ENCODE data around the gene CLEC10A. TPM values are rescaled to one million over a fixed set of nuclear protein-coding genes. Genes with fewer than 3 reads are reported as not detected.
"Not testable (repeated sequence)": the region's sequence is repeated elsewhere in the genome, so short reads cannot be mapped to it uniquely, and the experiment has no call there.

The CLEC10A gene, protein sequence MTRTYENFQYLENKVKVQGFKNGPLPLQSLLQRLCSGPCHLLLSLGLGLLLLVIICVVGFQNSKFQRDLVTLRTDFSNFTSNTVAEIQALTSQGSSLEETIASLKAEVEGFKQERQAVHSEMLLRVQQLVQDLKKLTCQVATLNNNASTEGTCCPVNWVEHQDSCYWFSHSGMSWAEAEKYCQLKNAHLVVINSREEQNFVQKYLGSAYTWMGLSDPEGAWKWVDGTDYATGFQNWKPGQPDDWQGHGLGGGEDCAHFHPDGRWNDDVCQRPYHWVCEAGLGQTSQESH
- 2.1 TPM for polyA plus RNA-seq (2013, experiment 1 of 2)
- 1.5 TPM for polyA plus RNA-seq (2013, experiment 2 of 2)

DNA sequence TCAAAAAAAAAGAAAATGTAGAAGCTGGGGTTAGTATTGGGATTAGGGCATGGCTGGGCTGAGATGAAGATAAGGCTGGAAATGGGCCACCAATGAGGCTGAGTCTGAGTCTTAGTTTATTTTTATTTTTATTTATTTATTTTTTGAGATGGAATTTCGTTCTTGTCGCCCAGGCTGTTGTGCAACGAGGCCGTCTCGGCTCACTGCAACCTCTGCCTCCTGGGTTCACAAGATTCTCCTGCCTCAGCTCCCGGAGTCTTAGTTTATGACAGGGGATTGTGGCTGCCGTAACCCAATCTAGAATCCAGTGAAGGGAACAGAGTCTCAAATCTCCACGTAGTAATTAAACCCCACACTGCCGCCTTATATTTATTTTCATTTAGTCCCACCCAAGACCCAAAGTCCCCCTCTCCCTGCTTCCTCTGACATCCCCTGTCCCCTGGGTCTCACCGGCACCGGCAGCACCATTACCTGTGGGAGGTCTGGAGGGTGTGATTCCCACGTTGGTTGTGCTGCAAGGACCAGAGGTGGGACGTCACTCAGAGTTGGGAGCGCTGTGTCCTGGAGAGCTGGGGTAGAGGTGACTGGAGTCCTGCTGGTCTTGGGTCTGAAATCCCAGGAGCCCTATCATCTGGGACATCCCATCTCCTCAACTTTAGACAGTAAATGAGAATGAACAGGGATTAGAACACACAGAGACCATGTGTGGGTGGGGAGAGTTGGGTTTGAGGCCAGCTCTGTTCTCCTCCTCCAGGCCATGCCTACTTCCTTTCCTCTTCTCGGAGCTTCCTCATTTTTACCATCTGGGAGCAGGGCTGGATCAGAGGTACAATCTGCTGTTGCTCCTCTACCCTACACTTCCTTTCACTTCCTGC lies at the start of gene CLEC10A:
TSS of gene CLEC10A (minus strand) at position 671 of the 875 bp plus-strand sequence. CDS start 1,439 bp downstream, outside the sequence.
- H3K27ac ChIP-seq (ENCODE audit: low read depth, low read length) = no peak within 1 kb of the TSS
- H3K9ac ChIP-seq (ENCODE audit: low read depth, low read length) = no peak within 1 kb of the TSS
- no peaks in the 10 kb centered on the region for H3K4me1 ChIP-seq (ENCODE audit: insufficient read depth, low read length)
- no peaks in the 10 kb centered on the region for H3K27me3 ChIP-seq (ENCODE audit: insufficient read depth, low read length)
- 87% methylated on average over 15 of the region's 15 CpGs for WGBS
- no peak within 1 kb of the TSS for H3K4me3 ChIP-seq (ENCODE audit: low read length)
- no peaks in the 10 kb centered on the region for H3K9me3 ChIP-seq (ENCODE audit: insufficient read depth, low read depth, low read length)
- H3K36me3 ChIP-seq (ENCODE audit: insufficient read depth, low read length) = no peaks in the 10 kb centered on the region

DNA sequence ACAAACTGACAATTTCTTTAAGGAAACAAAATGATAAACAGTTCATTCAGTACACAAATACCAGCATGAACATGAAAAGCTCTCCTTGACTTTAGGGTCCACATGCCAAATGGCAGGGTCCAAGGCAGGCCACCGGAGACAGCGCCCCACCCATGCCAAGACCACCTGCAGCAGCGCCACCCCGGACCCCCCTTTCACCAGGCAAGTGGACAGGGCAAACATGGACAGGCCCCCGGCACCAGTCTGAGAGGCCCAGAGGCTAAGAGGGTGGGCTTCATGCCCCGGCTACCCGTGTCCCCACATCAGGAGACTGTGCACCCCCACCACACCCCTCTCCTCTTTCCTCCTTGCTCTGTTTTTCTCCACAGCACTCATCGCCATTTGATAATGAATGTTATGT lies 49.3 kb upstream of the CLEC10A start:
- H3K27ac ChIP-seq (ENCODE audit: low read depth, low read length) = no peak overlapping the region
- H3K36me3 ChIP-seq (ENCODE audit: insufficient read depth, low read length) = no peaks in the 10 kb centered on the region
- H3K4me1 ChIP-seq (ENCODE audit: insufficient read depth, low read length) = peaks cover 27% of the 10 kb centered on the region
- no peak overlapping the region for H3K9ac ChIP-seq (ENCODE audit: low read depth, low read length)
- 90% methylated on average over 8 of the region's 8 CpGs for WGBS
- no peaks in the 10 kb centered on the region for H3K9me3 ChIP-seq (ENCODE audit: insufficient read depth, low read depth, low read length)
- no peak overlapping the region for H3K4me3 ChIP-seq (ENCODE audit: low read length)
- H3K27me3 ChIP-seq (ENCODE audit: insufficient read depth, low read length) = peaks cover 17% of the 10 kb centered on the region

DNA sequence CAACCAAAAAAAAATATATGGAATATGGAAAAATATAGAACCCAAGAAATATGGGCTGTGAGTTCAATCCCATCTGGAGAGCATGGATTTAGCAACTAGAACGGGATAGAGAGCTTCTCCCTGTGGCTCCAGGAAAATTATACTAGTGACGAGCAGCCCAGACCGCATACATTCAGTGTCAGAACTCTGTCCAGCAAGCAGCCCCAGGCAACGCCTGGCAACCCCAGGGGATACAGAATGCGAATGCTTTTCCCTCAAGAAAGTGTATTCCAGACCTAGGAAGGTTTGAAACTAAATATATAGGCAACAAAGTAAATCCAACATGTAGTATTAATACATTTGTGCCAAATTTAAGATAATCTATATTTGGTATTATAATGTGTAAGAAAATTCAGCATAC lies 48.1 kb upstream of the CLEC10A start:
- peaks cover 27% of the 10 kb centered on the region for H3K4me1 ChIP-seq (ENCODE audit: insufficient read depth, low read length)
- no peak overlapping the region for H3K9ac ChIP-seq (ENCODE audit: low read depth, low read length)
- no peaks in the 10 kb centered on the region for H3K36me3 ChIP-seq (ENCODE audit: insufficient read depth, low read length)
- no peaks in the 10 kb centered on the region for H3K9me3 ChIP-seq (ENCODE audit: insufficient read depth, low read depth, low read length)
- 71% methylated on average over 5 of the region's 5 CpGs for WGBS
- H3K4me3 ChIP-seq (ENCODE audit: low read length) = no peak overlapping the region
- peaks cover 6% of the 10 kb centered on the region for H3K27me3 ChIP-seq (ENCODE audit: insufficient read depth, low read length)
- H3K27ac ChIP-seq (ENCODE audit: low read depth, low read length) = no peak overlapping the region

DNA sequence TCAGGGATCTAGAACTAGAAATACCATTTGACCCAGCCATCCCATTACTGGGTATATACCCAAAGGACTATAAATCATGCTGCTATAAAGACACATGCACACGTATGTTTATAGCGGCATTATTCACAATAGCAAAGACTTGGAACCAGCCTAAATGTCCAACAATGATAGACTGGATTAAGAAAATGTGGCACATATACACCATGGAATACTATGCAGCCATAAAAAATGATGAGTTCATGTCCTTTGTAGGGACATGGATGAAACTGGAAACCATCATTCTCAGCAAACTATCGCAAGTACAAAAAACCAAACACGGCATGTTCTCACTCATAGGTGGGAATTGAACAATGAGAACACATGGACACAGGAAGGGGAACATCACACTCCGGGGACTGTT lies 47.5 kb upstream of the CLEC10A start:
- H3K4me3 ChIP-seq (ENCODE audit: low read length); H3K27ac ChIP-seq (ENCODE audit: low read depth, low read length); H3K36me3 ChIP-seq (ENCODE audit: insufficient read depth, low read length); H3K9me3 ChIP-seq (ENCODE audit: insufficient read depth, low read depth, low read length); H3K9ac ChIP-seq (ENCODE audit: low read depth, low read length); H3K27me3 ChIP-seq (ENCODE audit: insufficient read depth, low read length): not testable (repeated sequence)
- peaks cover 27% of the 10 kb centered on the region for H3K4me1 ChIP-seq (ENCODE audit: insufficient read depth, low read length)
- no CpG with 5 or more reads among the region's 5 CpGs for WGBS

DNA sequence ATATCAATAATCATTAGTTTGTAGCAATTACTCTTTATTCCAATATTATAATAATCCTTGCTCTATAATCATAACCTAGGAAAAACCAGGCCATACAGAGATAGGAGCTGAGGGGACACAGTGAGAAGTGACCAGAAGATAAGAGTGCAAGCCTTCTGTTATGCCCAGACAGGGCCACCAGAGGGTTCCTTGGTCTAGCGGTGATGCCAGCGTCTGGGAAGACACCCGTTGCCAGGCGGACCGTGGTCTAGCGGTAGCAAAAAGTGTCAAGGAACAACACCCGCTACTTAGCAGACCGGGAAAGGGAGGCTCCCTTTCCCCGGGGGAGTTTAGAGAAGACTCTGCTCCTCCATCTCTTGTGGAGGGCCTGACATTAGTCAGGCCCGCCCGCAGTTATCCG lies 46.3 kb upstream of the CLEC10A start:
- H3K4me3 ChIP-seq (ENCODE audit: low read length); H3K9me3 ChIP-seq (ENCODE audit: insufficient read depth, low read depth, low read length); H3K9ac ChIP-seq (ENCODE audit: low read depth, low read length); H3K36me3 ChIP-seq (ENCODE audit: insufficient read depth, low read length); H3K27me3 ChIP-seq (ENCODE audit: insufficient read depth, low read length); H3K27ac ChIP-seq (ENCODE audit: low read depth, low read length): not testable (repeated sequence)
- 90% methylated on average over 12 of the region's 12 CpGs for WGBS
- H3K4me1 ChIP-seq (ENCODE audit: insufficient read depth, low read length) = peaks cover 26% of the 10 kb centered on the region

DNA sequence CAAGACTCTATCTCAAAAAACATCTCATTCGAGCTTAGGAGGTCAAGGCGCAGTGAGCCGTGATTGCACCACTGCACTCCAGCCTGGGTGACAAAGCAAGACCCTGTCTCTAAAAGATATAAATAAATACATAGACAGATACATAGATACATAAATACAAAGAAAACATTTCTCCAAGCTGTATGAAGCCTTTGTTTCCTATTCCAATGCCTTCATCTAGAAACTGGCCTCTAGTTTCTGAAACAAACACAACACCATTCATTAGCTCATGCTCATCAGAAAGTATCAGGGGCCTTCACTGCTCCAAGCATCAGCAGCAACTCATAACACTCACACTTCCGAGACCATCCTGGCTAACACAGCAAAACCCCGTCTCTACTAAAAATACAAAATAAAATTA lies 44.9 kb upstream of the CLEC10A start:
- H3K36me3 ChIP-seq (ENCODE audit: insufficient read depth, low read length) = no peaks in the 10 kb centered on the region
- WGBS = 88% methylated on average over 5 of the region's 5 CpGs
- no peak overlapping the region for H3K4me3 ChIP-seq (ENCODE audit: low read length)

DNA sequence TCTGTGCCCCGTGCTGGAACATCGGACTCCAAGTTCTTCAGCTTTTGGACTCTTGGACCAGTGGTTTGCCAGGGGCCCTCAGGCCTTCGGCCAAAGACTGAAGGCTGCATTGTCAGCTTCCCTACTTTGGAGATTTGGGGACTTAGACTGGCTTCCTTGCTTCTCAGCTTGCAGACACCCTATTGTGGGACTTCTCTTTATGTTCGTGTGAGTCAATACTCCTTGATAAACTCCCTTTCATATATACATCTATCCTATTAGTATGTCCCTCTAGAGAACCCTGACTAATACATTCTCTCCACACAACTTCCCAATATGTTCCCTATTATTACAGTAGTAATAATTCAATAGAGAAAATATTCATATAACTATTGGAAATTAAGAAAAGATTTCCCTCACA lies 43.8 kb upstream of the CLEC10A start:
- Histone ChIP-seq H3K36me3 (ENCODE audit: insufficient read depth, low read length) (no peaks in the 10 kb centered on the region), H3K9ac (ENCODE audit: low read depth, low read length) (no peak overlapping the region), H3K9me3 (ENCODE audit: insufficient read depth, low read depth, low read length) (no peaks in the 10 kb centered on the region), H3K4me1 (ENCODE audit: insufficient read depth, low read length) (peaks cover 7% of the 10 kb centered on the region; the same call in 1 of the 2 replicates), H3K27ac (ENCODE audit: low read depth, low read length) (no peak overlapping the region), H3K27me3 (ENCODE audit: insufficient read depth, low read length) (no peaks in the 10 kb centered on the region; the same call in 1 of the 2 replicates), H3K4me3 (ENCODE audit: low read length) (no peak overlapping the region)
- WGBS = 92% methylated on average over 4 of the region's 4 CpGs

More for the DNA sequence above, 44.9 kb upstream of the CLEC10A start:
- Histone ChIP-seq H3K4me1 (ENCODE audit: insufficient read depth, low read length) (peaks cover 14% of the 10 kb centered on the region), H3K9ac (ENCODE audit: low read depth, low read length) (no peak overlapping the region), H3K27me3 (ENCODE audit: insufficient read depth, low read length) (peaks cover 1% of the 10 kb centered on the region), H3K27ac (ENCODE audit: low read depth, low read length) (no peak overlapping the region), H3K9me3 (ENCODE audit: insufficient read depth, low read depth, low read length) (no peaks in the 10 kb centered on the region)

DNA sequence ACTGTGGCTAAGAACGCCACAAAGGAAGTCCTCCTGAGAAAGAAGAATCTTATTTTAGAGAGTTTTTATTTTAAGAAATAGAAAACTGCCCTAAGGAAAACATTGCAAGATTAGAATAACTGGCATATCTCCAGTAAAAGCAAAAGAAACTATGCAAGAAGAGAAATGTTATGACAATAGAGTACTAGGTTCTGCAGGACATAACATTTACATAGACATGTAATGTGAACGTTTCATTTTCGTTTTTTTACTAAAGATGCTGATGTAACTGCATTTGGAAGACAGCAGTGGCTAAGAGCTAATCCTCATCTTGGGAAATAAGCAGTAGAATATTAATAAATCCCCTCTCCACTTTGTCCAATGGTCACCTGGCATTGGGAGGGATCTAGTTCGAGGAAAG lies 42.3 kb upstream of the CLEC10A start:
- WGBS = 69% methylated on average over 2 of the region's 4 CpGs
- no peaks in the 10 kb centered on the region for H3K36me3 ChIP-seq (ENCODE audit: insufficient read depth, low read length)
- no peaks in the 10 kb centered on the region; the same call in 1 of the 2 replicates for H3K27me3 ChIP-seq (ENCODE audit: insufficient read depth, low read length)
- no peak overlapping the region for H3K4me3 ChIP-seq (ENCODE audit: low read length)
- H3K4me1 ChIP-seq (ENCODE audit: insufficient read depth, low read length) = no peaks in the 10 kb centered on the region
- H3K9me3 ChIP-seq (ENCODE audit: insufficient read depth, low read depth, low read length) = no peaks in the 10 kb centered on the region
- no peak overlapping the region for H3K27ac ChIP-seq (ENCODE audit: low read depth, low read length)
- no peak overlapping the region for H3K9ac ChIP-seq (ENCODE audit: low read depth, low read length)

DNA sequence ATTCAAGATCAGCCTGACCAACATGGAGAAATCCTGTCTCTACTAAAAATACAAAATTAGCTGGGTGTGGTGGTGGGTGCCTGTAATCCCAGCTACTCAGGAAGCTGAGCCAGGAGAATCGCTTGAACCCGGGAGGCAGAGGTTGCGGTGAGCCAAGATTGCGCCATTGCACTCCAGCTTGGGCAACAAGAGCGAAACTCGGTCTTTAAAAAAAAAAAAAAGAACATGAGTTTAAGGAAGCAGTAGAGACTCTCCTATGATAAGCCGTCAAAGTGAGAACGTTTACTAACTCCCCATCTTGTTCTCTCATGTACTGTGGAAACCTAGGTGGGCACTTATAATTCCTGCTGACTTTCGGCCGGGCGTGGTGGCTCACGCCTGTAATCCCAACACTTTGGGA lies 40.6 kb upstream of the CLEC10A start:
- H3K4me3 ChIP-seq (ENCODE audit: low read length); H3K36me3 ChIP-seq (ENCODE audit: insufficient read depth, low read length); H3K9me3 ChIP-seq (ENCODE audit: insufficient read depth, low read depth, low read length); H3K4me1 ChIP-seq (ENCODE audit: insufficient read depth, low read length); H3K9ac ChIP-seq (ENCODE audit: low read depth, low read length); H3K27me3 ChIP-seq (ENCODE audit: insufficient read depth, low read length); H3K27ac ChIP-seq (ENCODE audit: low read depth, low read length): not testable (repeated sequence)
- 94% methylated on average over 12 of the region's 12 CpGs for WGBS

DNA sequence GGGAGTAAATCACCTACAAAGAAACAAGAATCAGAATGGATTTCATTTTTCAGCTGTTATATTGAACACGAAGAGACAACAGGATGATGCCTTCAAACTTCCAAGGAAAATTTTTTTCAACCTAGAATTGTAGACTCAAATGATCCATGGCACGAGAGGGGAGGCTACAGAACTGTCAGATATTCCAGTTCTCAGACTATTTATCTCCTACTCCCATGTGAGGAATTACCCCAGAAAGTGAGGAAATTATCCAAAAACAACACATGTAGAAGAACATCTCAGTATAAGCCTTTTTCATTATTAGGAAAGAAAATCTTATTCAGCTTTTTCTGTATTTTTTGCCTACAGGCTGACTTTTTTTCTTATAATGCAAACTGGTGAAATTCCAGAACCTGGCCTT lies 40.1 kb upstream of the CLEC10A start:
- H3K9me3 ChIP-seq (ENCODE audit: insufficient read depth, low read depth, low read length) = no peaks in the 10 kb centered on the region
- no peaks in the 10 kb centered on the region; the same call in 1 of the 2 replicates for H3K27me3 ChIP-seq (ENCODE audit: insufficient read depth, low read length)
- H3K9ac ChIP-seq (ENCODE audit: low read depth, low read length) = no peak overlapping the region
- no peaks in the 10 kb centered on the region for H3K36me3 ChIP-seq (ENCODE audit: insufficient read depth, low read length)
- no peaks in the 10 kb centered on the region for H3K4me1 ChIP-seq (ENCODE audit: insufficient read depth, low read length)
- WGBS = 95% methylated on average over 2 of the region's 2 CpGs
- H3K27ac ChIP-seq (ENCODE audit: low read depth, low read length) = no peak overlapping the region
- H3K4me3 ChIP-seq (ENCODE audit: low read length) = no peak overlapping the region

DNA sequence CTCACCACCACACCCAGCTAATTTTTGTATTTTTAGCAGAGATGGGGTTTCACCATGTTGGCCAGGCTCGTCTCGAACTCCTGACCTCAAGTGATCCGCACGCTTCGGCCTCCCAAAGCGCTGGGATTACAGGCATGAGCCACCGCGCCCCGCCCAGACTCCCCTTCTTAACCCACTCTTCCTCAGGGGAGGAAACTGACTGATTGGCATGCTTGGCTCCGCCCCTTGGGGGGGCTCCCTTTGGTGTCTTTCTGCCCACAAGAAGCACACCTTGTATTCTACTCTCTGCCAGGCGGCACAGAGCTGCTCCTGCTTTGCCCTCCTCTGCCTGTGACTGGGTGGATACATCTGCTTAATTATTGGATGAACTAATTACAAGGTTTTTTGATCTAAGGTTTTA lies 39.3 kb upstream of the CLEC10A start:
- Histone ChIP-seq H3K27ac (ENCODE audit: low read depth, low read length) (no peak overlapping the region), H3K27me3 (ENCODE audit: insufficient read depth, low read length) (no peaks in the 10 kb centered on the region; the same call in 1 of the 2 replicates), H3K9ac (ENCODE audit: low read depth, low read length) (no peak overlapping the region), H3K4me1 (ENCODE audit: insufficient read depth, low read length) (no peaks in the 10 kb centered on the region), H3K4me3 (ENCODE audit: low read length) (no peak overlapping the region), H3K36me3 (ENCODE audit: insufficient read depth, low read length) (no peaks in the 10 kb centered on the region), H3K9me3 (ENCODE audit: insufficient read depth, low read depth, low read length) (no peaks in the 10 kb centered on the region)
- WGBS = 86% methylated on average over 11 of the region's 11 CpGs
